Loucy (cell line): Measurements from ENCODE around the gene C16orf82.

Experiments used
- H2AFZ ChIP-seq: fragments of 200-600 bp; sonication (generic); 2 replicates; pipeline ENCODE4 v1.6.0; 2016; ENCODE audit warnings: antibody characterized with exemption, mild to moderate bottlenecking, low read length, moderate library complexity
- H3F3A ChIP-seq: fragments of 200-600 bp; 2 replicates; pipeline ENCODE4 v1.6.0; 2016; ENCODE audit warnings: antibody characterized with exemption, low read depth, mild to moderate bottlenecking
- H3K27me3 ChIP-seq: fragments of 200-600 bp; sonication (generic); 2 replicates; pipeline ENCODE4 v1.6.1; 2014; ENCODE audit warnings: low read length, mild to moderate bottlenecking; ENCODE audit not compliant: insufficient read depth, poor library complexity, severe bottlenecking
- H3K36me3 ChIP-seq: fragments of 200-600 bp; sonication (generic); 2 replicates; pipeline ENCODE4 v1.6.1; 2016; ENCODE audit warnings: low read length; ENCODE audit not compliant: insufficient read depth
- H3K4me1 ChIP-seq: fragments of 200-600 bp; sonication (generic); 2 replicates; pipeline ENCODE4 v1.5.1; 2014; ENCODE audit warnings: low read length, mild to moderate bottlenecking; ENCODE audit not compliant: insufficient read depth, poor library complexity, severe bottlenecking
- H3K4me2 ChIP-seq: fragments of 200-600 bp; sonication (generic); 2 replicates; pipeline ENCODE4 v1.6.0; 2014; ENCODE audit warnings: antibody characterized with exemption, low read length, low read depth, mild to moderate bottlenecking; ENCODE audit not compliant: poor library complexity, severe bottlenecking
- H3K4me3 ChIP-seq: fragments of 200-600 bp; sonication (generic); 2 replicates; pipeline ENCODE4 v1.5.1; 2014; ENCODE audit warnings: low read length, mild to moderate bottlenecking, mixed read lengths; ENCODE audit not compliant: poor library complexity, severe bottlenecking
- H3K79me2 ChIP-seq: fragments of 200-600 bp; sonication (generic); 2 replicates; pipeline ENCODE4 v1.6.1; 2014; ENCODE audit warnings: low read length; ENCODE audit not compliant: insufficient read depth
- H3K9ac ChIP-seq: fragments of 200-600 bp; sonication (generic); 2 replicates; pipeline ENCODE4 v1.6.0; 2014; ENCODE audit warnings: mild to moderate bottlenecking, low read depth, low read length, moderate library complexity; ENCODE audit not compliant: poor library complexity, severe bottlenecking
- H3K9me2 ChIP-seq: fragments of 200-600 bp; sonication (generic); replicated peaks from 2 replicates; pipeline ENCODE4 v1.6.1; 2016; ENCODE audit warnings: low read depth, low read length, mixed read lengths
- H3K9me3 ChIP-seq: fragments of 200-600 bp; sonication (generic); 2 replicates; pipeline ENCODE4 v1.6.1; 2014; ENCODE audit warnings: mild to moderate bottlenecking, antibody characterized with exemption, low read length, low read depth; ENCODE audit not compliant: insufficient read depth
- H4K20me1 ChIP-seq: fragments of 200-600 bp; sonication (generic); 2 replicates; pipeline ENCODE4 v1.6.0; 2014; ENCODE audit warnings: antibody characterized with exemption, low read length, mild to moderate bottlenecking; ENCODE audit not compliant: insufficient read depth, poor library complexity, severe bottlenecking
- EZH2phosphoT487 ChIP-seq: fragments of 200-600 bp; IDR thresholded peaks from 2 replicates; pipeline ENCODE4 v1.6.1; 2018; ENCODE audit warnings: antibody characterized with exemption, mild to moderate bottlenecking, moderate library complexity, borderline replicate concordance
- TF ChIP-seq, protein P1 (sequence below): fragments of 200-600 bp; sonication (generic); conservative IDR thresholded peaks from 2 replicates; pipeline ENCODE4 v1.5.1; 2014; ENCODE audit warnings: mild to moderate bottlenecking, antibody characterized with exemption, low read length

Gene C16orf82

DNA sequence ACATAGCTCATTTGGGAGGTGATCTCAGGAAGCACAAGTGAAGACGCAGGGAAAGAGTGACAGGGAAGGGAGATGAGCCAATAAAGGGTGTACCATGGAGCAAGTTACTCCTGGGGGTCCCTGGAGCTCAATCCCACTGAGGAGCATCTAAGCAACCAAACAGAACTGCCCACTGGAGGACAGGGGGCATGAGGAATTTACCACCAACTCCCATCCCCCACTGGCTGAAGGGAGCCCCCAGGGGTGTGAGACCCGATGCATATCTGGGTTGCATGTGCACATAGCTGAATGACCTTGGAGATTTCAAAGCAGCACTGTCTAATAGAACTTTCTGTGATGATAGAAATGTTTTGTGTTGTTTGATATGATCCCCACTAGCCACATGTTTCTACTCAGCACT, 29.6 kb downstream of the C16orf82 start:
- H2AFZ ChIP-seq, result no peak overlapping the region
- no peaks in the 10 kb centered on the region for H3K79me2 ChIP-seq
- no peak overlapping the region for H3K4me2 ChIP-seq
- TF ChIP-seq EZH2phosphoT487, result no peak
- TF ChIP-seq, protein P1, sequence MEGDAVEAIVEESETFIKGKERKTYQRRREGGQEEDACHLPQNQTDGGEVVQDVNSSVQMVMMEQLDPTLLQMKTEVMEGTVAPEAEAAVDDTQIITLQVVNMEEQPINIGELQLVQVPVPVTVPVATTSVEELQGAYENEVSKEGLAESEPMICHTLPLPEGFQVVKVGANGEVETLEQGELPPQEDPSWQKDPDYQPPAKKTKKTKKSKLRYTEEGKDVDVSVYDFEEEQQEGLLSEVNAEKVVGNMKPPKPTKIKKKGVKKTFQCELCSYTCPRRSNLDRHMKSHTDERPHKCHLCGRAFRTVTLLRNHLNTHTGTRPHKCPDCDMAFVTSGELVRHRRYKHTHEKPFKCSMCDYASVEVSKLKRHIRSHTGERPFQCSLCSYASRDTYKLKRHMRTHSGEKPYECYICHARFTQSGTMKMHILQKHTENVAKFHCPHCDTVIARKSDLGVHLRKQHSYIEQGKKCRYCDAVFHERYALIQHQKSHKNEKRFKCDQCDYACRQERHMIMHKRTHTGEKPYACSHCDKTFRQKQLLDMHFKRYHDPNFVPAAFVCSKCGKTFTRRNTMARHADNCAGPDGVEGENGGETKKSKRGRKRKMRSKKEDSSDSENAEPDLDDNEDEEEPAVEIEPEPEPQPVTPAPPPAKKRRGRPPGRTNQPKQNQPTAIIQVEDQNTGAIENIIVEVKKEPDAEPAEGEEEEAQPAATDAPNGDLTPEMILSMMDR, result no peak
- no peak overlapping the region for H3K9ac ChIP-seq
- H3K27me3 ChIP-seq, result no peaks in the 10 kb centered on the region
- H3F3A ChIP-seq, result no peaks in the 10 kb centered on the region
- H3K36me3 ChIP-seq, result no peaks in the 10 kb centered on the region
- no peaks in the 10 kb centered on the region for H3K4me1 ChIP-seq
- H3K4me3 ChIP-seq, result no peak overlapping the region
- H4K20me1 ChIP-seq, result no peaks in the 10 kb centered on the region
- no peaks in the 10 kb centered on the region for H3K9me3 ChIP-seq
- H3K9me2 ChIP-seq, result no peaks in the 10 kb centered on the region

DNA sequence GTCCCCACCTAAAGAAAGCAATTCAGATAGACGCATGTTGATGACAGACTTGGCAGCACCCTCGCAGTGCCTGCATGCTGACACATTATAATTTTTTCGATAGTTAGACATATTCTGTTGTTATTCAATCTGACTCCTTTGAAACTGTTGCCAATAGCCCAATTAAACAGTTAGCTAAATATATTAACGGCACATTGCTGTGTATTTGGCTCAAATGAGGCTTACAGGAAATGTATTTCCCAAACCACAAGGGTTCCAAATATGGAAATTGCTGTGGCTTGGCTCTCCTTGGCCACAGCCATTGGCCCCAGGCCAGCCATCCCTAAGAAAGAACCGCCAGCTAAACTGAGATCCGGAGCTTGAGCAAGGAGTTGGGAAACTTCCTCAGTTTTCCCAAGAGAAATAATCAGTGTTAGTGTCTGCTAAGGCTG, 31.1 kb downstream of the C16orf82 start:
- H3K9me2 ChIP-seq, result no peaks in the 10 kb centered on the region
- H3K4me3 ChIP-seq, result no peak overlapping the region
- no peak for TF ChIP-seq EZH2phosphoT487
- TF ChIP-seq, protein P1, result no peak
- no peaks in the 10 kb centered on the region for H3K4me1 ChIP-seq
- no peak overlapping the region for H3K9ac ChIP-seq
- H3K36me3 ChIP-seq, result no peaks in the 10 kb centered on the region
- no peaks in the 10 kb centered on the region for H4K20me1 ChIP-seq
- no peak overlapping the region for H3K4me2 ChIP-seq
- no peaks in the 10 kb centered on the region for H3F3A ChIP-seq
- no peaks in the 10 kb centered on the region for H3K9me3 ChIP-seq
- H3K27me3 ChIP-seq, result no peaks in the 10 kb centered on the region
- no peak overlapping the region for H2AFZ ChIP-seq
- H3K79me2 ChIP-seq, result no peaks in the 10 kb centered on the region

DNA sequence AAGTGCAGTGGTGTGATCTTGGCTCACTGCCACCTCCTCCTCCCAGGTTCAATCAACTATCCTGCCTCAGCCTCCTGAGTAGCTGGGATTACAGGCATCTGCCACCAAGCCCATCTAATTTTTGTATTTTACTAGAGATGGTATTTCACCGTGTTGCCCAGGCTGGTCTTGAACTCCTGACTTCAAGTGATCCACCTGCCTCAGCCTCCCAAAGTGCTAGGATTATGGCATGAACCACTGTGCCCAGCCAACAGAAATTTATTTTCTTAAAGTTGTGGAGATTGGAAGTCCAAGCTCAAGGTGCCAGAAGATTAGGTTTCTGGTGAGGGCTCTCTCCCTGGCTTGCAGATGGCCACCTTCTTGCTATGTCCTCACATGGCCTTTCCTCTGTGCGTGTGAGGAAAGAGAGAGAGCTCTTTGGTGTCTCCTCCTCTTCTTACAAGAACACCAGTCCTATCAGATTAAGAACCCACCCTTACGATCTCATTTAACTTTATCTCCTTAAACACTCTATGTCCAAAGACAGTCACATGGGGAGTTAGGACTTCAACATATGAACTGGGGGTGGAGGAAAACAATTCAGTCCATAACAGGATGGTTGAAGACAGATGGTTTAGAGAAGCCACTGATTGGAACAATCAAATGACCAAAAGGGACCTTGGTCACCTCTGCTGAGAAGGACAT, 31.8 kb downstream of the C16orf82 start:
- TF ChIP-seq, protein P1, result no peak
- no peak for TF ChIP-seq EZH2phosphoT487
- Histone ChIP-seq H3K9ac (no peak overlapping the region), H3K4me3 (no peak overlapping the region)

More for the DNA sequence above, 31.8 kb downstream of the C16orf82 start:
- H3K9me3 ChIP-seq, result no peaks in the 10 kb centered on the region
- H3K9me2 ChIP-seq, result no peaks in the 10 kb centered on the region
- H3F3A ChIP-seq, result no peaks in the 10 kb centered on the region
- no peaks in the 10 kb centered on the region for H3K4me1 ChIP-seq
- H3K79me2 ChIP-seq, result no peaks in the 10 kb centered on the region
- no peak overlapping the region for H2AFZ ChIP-seq
- no peak overlapping the region for H3K4me2 ChIP-seq
- H4K20me1 ChIP-seq, result no peaks in the 10 kb centered on the region
- H3K36me3 ChIP-seq, result no peaks in the 10 kb centered on the region
- no peaks in the 10 kb centered on the region for H3K27me3 ChIP-seq
